HEK293 (cell line): Measurements from ENCODE around the gene RPS28.

Source experiments
- FEZF1 ChIP-seq: fragments of 450-650 bp; formaldehyde crosslinking; IDR thresholded peaks from 2 replicates; pipeline ENCODE4 v1.5.1; 2016; ENCODE audit warnings: missing biosample characterization, missing genetic modification characterization
- ZBTB1 ChIP-seq: fragments of 450-650 bp; formaldehyde crosslinking; IDR thresholded peaks from 2 replicates; pipeline ENCODE4 v1.5.1; 2016; ENCODE audit warnings: missing biosample characterization, missing genetic modification characterization
- ZBTB17 ChIP-seq: fragments of 450-650 bp; formaldehyde crosslinking; IDR thresholded peaks from 2 replicates; pipeline ENCODE4 v1.5.1; 2016; ENCODE audit warnings: missing biosample characterization, missing genetic modification characterization
- ZFP3 ChIP-seq: fragments of 450-650 bp; formaldehyde crosslinking; IDR thresholded peaks from 2 replicates; pipeline ENCODE4 v1.5.1; 2016; ENCODE audit warnings: low read depth, missing biosample characterization, missing genetic modification characterization
- ZNF132 ChIP-seq: fragments of 450-650 bp; formaldehyde crosslinking; IDR thresholded peaks from 2 replicates; pipeline ENCODE4 v1.5.1; 2017; ENCODE audit warnings: missing biosample characterization, missing genetic modification characterization, borderline replicate concordance
- ZNF155 ChIP-seq: fragments of 450-650 bp; formaldehyde crosslinking; IDR thresholded peaks from 2 replicates; pipeline ENCODE4 v1.5.1; 2016; ENCODE audit warnings: missing biosample characterization, missing genetic modification characterization
- ZNF202 ChIP-seq: fragments of 450-650 bp; formaldehyde crosslinking; IDR thresholded peaks from 2 replicates; pipeline ENCODE4 v1.5.1; 2016; ENCODE audit warnings: missing biosample characterization, missing genetic modification characterization, borderline replicate concordance
- ZNF266 ChIP-seq: fragments of 450-650 bp; formaldehyde crosslinking; IDR thresholded peaks from 2 replicates; pipeline ENCODE4 v1.5.1; 2016; ENCODE audit warnings: missing biosample characterization, missing genetic modification characterization, low read depth
- ZNF391 ChIP-seq: fragments of 450-650 bp; formaldehyde crosslinking; IDR thresholded peaks from 2 replicates; pipeline ENCODE4 v1.5.1; 2016; ENCODE audit warnings: low read depth, missing biosample characterization, missing genetic modification characterization, borderline replicate concordance
- ZNF394 ChIP-seq: fragments of 450-650 bp; formaldehyde crosslinking; IDR thresholded peaks from 2 replicates; pipeline ENCODE4 v1.5.1; 2016; ENCODE audit warnings: missing biosample characterization, missing genetic modification characterization, mild to moderate bottlenecking, moderate library complexity, borderline replicate concordance
- ZNF423 ChIP-seq: fragments of 450-650 bp; formaldehyde crosslinking; IDR thresholded peaks from 2 replicates; pipeline ENCODE4 v1.5.1; 2016; ENCODE audit warnings: missing biosample characterization, missing genetic modification characterization
- ZNF433 ChIP-seq: fragments of 450-650 bp; formaldehyde crosslinking; IDR thresholded peaks from 2 replicates; pipeline ENCODE4 v1.5.1; 2016; ENCODE audit warnings: missing biosample characterization, missing genetic modification characterization, low read depth
- ZNF48 ChIP-seq: fragments of 450-650 bp; formaldehyde crosslinking; IDR thresholded peaks from 2 replicates; pipeline ENCODE4 v1.5.1; 2016; ENCODE audit warnings: missing biosample characterization, missing genetic modification characterization
- ZNF529 ChIP-seq: fragments of 450-650 bp; formaldehyde crosslinking; IDR thresholded peaks from 2 replicates; pipeline ENCODE4 v1.5.1; 2017; ENCODE audit warnings: missing genetic modification characterization, missing biosample characterization; ENCODE audit not compliant: insufficient replicate concordance
- ZNF623 ChIP-seq: fragments of 450-650 bp; formaldehyde crosslinking; IDR thresholded peaks from 2 replicates; pipeline ENCODE4 v1.5.1; 2016; ENCODE audit warnings: missing biosample characterization, missing genetic modification characterization
- ZNF624 ChIP-seq: fragments of 450-650 bp; formaldehyde crosslinking; IDR thresholded peaks from 2 replicates; pipeline ENCODE4 v1.5.1; 2017; ENCODE audit warnings: missing biosample characterization, missing genetic modification characterization
- ZNF670 ChIP-seq: fragments of 450-650 bp; formaldehyde crosslinking; IDR thresholded peaks from 2 replicates; pipeline ENCODE4 v1.5.1; 2016; ENCODE audit warnings: missing biosample characterization, missing genetic modification characterization, low read depth
- ZNF677 ChIP-seq: fragments of 450-650 bp; IDR thresholded peaks from 2 replicates; pipeline ENCODE4 v1.5.0; 2018; ENCODE audit warnings: missing biosample characterization, mild to moderate bottlenecking, missing genetic modification characterization, moderate library complexity
- ZNF747 ChIP-seq: fragments of 450-650 bp; formaldehyde crosslinking; IDR thresholded peaks from 2 replicates; pipeline ENCODE4 v1.5.1; 2016; ENCODE audit warnings: missing biosample characterization, missing genetic modification characterization
- ZNF768 ChIP-seq: fragments of 450-650 bp; formaldehyde crosslinking; IDR thresholded peaks from 2 replicates; pipeline ENCODE4 v1.5.1; 2018; ENCODE audit warnings: missing biosample characterization, mild to moderate bottlenecking, missing genetic modification characterization
- ZNF777 ChIP-seq: fragments of 450-650 bp; formaldehyde crosslinking; IDR thresholded peaks from 2 replicates; pipeline ENCODE4 v1.5.1; 2017; ENCODE audit warnings: missing biosample characterization, missing genetic modification characterization, borderline replicate concordance
- ZSCAN23 ChIP-seq: fragments of 450-650 bp; formaldehyde crosslinking; IDR thresholded peaks from 2 replicates; pipeline ENCODE4 v1.5.1; 2016; ENCODE audit warnings: missing biosample characterization, missing genetic modification characterization
- TF ChIP-seq, protein P1 (sequence below): fragments of 450-650 bp; formaldehyde crosslinking; IDR thresholded peaks from 2 replicates; pipeline ENCODE4 v1.5.1; 2016; ENCODE audit warnings: missing biosample characterization, missing genetic modification characterization
- TF ChIP-seq, protein P2 (sequence below): fragments of 450-650 bp; formaldehyde crosslinking; IDR thresholded peaks from 2 replicates; pipeline ENCODE4 v1.5.1; 2016; ENCODE audit warnings: missing biosample characterization, missing genetic modification characterization
- TF ChIP-seq, protein P3 (sequence below): fragments of 450-650 bp; formaldehyde crosslinking; IDR thresholded peaks from 2 replicates; pipeline ENCODE4 v1.5.1; 2016; ENCODE audit warnings: missing biosample characterization, missing genetic modification characterization
- TF ChIP-seq, protein P4 (sequence below): fragments of 450-650 bp; formaldehyde crosslinking; IDR thresholded peaks from 2 replicates; pipeline ENCODE4; 2016; ENCODE audit warnings: missing biosample characterization, missing genetic modification characterization
- TF ChIP-seq, protein P5 (sequence below): fragments of 450-650 bp; formaldehyde crosslinking; IDR thresholded peaks from 2 replicates; pipeline ENCODE4 v1.5.1; 2016; ENCODE audit warnings: missing biosample characterization, missing genetic modification characterization
- TF ChIP-seq, protein P6 (sequence below): fragments of 450-650 bp; formaldehyde crosslinking; IDR thresholded peaks from 2 replicates; pipeline ENCODE4 v1.5.1; 2017; ENCODE audit warnings: missing biosample characterization, missing genetic modification characterization
- TF ChIP-seq, protein P7 (sequence below): fragments of 450-650 bp; formaldehyde crosslinking; IDR thresholded peaks from 2 replicates; pipeline ENCODE4 v1.5.1; 2016; ENCODE audit warnings: missing biosample characterization, missing genetic modification characterization

RPS28 gene

DNA sequence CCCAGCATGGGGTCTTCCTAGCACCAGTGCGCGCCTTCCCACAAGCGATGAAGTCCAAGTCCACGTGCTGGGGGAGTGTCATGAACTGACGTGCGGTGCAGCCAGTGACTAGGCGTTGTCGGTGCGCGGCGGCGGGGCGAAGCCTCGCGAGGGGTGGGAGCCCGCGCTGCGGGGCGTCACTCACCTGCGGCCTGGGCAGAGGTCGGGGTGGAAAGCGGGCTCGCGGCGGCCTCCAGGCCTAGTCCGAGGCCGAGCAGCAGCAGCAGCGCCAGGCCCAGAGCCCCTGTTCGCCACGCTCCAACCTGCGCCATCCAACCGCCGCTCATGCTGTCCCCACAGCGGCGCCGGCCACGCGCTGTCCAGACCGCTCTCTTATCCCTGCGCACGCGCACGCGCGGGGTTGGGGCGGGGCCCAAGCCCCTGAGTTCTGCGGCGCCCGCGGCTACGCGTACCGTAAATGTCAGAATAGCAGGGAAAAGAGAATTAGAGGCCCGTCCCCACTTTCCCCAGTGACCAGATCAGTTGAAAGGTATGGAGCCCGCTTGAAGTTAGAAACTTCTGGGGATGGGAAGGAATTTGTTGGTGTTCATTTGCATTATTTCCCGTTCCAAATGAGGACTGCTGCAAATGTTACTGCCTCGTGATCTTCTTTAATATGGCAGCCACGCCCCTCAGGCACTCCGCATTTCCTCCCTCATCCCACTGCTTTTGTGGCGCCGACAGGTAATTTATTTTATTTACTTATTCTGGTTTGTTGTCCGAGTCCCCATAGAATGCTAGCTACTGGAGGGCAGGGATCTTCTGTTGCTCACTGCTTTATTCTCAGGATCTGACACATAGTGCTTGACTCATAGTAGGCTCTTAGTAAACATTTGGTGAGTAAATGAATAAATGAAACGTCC, 13.1 kb upstream of the RPS28 start, which contains the start of gene CD320 (continued):
- TF ChIP-seq ZNF391 (tag by site-specific recombination) (peak; percentile 5; the same call in 1 of the 2 replicates), ZFP3 (tag by site-specific recombination) (no peak), ZNF132 (tag by site-specific recombination) (no peak), ZBTB17 (0 out of 2 replicates have a peak, but pooled peaks have one; percentile 48), ZNF777 (tag by site-specific recombination) (peak; percentile 4; the same call in 1 of the 2 replicates), ZNF202 (tag by site-specific recombination) (no peak), ZNF623 (no peak), FEZF1 (tag by site-specific recombination) (no peak), ZNF433 (no peak), ZNF768 (no peak), ZNF529 (tag by site-specific recombination) (no peak), ZNF394 (tag by site-specific recombination) (0 out of 2 replicates have a peak, but pooled peaks have one; percentile 21), ZBTB1 (tag by site-specific recombination) (no peak; the same call in 1 of the 2 replicates), ZNF624 (tag by site-specific recombination) (no peak), ZNF747 (tag by site-specific recombination) (no peak), ZNF423 (tag by site-specific recombination) (no peak), ZNF266 (tag by site-specific recombination) (no peak), ZNF670 (tag by site-specific recombination) (no peak), ZNF677 (tag by site-specific recombination) (no peak), ZSCAN23 (no peak), ZNF48 (tag by site-specific recombination) (no peak), ZNF155 (no peak)
- TF ChIP-seq, protein P1, sequence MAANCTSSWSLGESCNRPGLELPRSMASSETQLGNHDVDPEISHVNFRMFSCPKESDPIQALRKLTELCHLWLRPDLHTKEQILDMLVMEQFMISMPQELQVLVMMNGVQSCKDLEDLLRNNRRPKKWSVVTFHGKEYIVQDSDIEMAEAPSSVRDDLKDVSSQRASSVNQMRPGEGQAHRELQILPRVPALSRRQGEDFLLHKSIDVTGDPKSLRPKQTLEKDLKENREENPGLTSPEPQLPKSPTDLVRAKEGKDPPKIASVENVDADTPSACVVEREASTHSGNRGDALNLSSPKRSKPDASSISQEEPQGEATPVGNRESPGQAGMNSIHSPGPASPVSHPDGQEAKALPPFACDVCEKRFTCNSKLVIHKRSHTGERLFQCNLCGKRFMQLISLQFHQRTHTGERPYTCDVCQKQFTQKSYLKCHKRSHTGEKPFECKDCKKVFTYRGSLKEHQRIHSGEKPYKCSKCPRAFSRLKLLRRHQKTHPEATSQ (tag by site-specific recombination) = peak; percentile 94
- TF ChIP-seq, protein P2, sequence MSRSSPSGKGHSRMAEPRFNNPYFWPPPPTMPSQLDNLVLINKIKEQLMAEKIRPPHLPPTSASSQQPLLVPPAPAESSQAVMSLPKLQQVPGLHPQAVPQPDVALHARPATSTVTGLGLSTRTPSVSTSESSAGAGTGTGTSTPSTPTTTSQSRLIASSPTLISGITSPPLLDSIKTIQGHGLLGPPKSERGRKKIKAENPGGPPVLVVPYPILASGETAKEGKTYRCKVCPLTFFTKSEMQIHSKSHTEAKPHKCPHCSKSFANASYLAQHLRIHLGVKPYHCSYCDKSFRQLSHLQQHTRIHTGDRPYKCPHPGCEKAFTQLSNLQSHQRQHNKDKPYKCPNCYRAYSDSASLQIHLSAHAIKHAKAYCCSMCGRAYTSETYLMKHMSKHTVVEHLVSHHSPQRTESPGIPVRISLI = no peak
- TF ChIP-seq, protein P3, sequence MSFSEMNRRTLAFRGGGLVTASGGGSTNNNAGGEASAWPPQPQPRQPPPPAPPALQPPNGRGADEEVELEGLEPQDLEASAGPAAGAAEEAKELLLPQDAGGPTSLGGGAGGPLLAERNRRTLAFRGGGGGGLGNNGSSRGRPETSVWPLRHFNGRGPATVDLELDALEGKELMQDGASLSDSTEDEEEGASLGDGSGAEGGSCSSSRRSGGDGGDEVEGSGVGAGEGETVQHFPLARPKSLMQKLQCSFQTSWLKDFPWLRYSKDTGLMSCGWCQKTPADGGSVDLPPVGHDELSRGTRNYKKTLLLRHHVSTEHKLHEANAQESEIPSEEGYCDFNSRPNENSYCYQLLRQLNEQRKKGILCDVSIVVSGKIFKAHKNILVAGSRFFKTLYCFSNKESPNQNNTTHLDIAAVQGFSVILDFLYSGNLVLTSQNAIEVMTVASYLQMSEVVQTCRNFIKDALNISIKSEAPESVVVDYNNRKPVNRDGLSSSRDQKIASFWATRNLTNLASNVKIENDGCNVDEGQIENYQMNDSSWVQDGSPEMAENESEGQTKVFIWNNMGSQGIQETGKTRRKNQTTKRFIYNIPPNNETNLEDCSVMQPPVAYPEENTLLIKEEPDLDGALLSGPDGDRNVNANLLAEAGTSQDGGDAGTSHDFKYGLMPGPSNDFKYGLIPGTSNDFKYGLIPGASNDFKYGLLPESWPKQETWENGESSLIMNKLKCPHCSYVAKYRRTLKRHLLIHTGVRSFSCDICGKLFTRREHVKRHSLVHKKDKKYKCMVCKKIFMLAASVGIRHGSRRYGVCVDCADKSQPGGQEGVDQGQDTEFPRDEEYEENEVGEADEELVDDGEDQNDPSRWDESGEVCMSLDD (tag by site-specific recombination) = no peak
- TF ChIP-seq, protein P4, sequence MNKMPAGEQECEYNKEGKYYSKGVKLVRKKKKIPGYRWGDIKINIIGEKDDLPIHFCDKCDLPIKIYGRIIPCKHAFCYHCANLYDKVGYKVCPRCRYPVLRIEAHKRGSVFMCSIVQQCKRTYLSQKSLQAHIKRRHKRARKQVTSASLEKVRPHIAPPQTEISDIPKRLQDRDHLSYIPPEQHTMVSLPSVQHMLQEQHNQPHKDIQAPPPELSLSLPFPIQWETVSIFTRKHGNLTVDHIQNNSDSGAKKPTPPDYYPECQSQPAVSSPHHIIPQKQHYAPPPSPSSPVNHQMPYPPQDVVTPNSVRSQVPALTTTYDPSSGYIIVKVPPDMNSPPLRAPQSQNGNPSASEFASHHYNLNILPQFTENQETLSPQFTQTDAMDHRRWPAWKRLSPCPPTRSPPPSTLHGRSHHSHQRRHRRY = no peak; the same call in none of the 2 replicates
- TF ChIP-seq, protein P5, sequence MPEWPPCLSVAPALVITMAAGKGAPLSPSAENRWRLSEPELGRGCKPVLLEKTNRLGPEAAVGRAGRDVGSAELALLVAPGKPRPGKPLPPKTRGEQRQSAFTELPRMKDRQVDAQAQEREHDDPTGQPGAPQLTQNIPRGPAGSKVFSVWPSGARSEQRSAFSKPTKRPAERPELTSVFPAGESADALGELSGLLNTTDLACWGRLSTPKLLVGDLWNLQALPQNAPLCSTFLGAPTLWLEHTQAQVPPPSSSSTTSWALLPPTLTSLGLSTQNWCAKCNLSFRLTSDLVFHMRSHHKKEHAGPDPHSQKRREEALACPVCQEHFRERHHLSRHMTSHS = no peak
- TF ChIP-seq, protein P6, sequence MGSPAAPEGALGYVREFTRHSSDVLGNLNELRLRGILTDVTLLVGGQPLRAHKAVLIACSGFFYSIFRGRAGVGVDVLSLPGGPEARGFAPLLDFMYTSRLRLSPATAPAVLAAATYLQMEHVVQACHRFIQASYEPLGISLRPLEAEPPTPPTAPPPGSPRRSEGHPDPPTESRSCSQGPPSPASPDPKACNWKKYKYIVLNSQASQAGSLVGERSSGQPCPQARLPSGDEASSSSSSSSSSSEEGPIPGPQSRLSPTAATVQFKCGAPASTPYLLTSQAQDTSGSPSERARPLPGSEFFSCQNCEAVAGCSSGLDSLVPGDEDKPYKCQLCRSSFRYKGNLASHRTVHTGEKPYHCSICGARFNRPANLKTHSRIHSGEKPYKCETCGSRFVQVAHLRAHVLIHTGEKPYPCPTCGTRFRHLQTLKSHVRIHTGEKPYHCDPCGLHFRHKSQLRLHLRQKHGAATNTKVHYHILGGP (tag by site-specific recombination) = no peak
- TF ChIP-seq, protein P7, sequence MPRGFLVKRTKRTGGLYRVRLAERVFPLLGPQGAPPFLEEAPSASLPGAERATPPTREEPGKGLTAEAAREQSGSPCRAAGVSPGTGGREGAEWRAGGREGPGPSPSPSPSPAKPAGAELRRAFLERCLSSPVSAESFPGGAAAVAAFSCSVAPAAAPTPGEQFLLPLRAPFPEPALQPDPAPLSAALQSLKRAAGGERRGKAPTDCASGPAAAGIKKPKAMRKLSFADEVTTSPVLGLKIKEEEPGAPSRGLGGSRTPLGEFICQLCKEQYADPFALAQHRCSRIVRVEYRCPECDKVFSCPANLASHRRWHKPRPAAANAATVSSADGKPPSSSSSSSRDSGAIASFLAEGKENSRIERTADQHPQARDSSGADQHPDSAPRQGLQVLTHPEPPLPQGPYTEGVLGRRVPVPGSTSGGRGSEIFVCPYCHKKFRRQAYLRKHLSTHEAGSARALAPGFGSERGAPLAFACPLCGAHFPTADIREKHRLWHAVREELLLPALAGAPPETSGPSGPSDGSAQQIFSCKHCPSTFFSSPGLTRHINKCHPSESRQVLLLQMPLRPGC (tag by site-specific recombination) = no peak
